Tongue (tissue), 2 donors: ENCODE measurements around the gene FBLN2. TPM values are rescaled to one million over a fixed set of nuclear protein-coding genes. Genes with fewer than 3 reads are reported as not detected.
A peak's percentile ranks its signal among the peaks of the same experiment; 100 is the strongest.

Experiments
- DNase-seq: peaks from one replicate; pipeline ENCODE4 v3.0.0-alpha.2; 2015
- total RNA-seq: library from RNA; depleted of rRNA; stranded (reverse); fragments of >200 nt; gene quantifications from one replicate; pipeline ENCODE4 v1.2.3, GENCODE V29; 2014

Gene FBLN2
- total RNA-seq, 1 donor from 2014 or later, result 84.3 TPM

DNA sequence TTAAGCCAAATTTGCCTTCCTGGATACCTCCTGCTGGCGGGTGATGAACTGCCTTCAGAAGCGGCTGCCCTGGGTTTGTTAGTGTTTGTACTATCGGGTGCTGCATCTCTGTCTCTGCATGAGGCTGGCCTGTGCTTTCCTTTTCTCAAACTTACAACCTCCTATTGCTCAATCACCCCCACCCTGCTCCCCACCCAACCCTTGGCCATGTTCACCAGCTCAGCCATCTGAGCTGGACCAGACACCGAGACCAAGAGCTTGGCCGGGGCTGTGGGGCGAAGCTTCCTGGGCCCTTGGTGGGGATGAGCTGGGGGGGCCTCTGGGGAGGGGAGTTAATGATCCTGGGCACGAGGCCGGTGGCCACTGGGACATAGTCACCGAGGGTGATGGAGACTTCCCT lies 16.8 kb upstream of the FBLN2 start:
- DNase-seq, result no peak

GRCh38 chr3:13532631-13533030 lies 16.3 kb upstream of the FBLN2 start:
- no peak for DNase-seq

DNA sequence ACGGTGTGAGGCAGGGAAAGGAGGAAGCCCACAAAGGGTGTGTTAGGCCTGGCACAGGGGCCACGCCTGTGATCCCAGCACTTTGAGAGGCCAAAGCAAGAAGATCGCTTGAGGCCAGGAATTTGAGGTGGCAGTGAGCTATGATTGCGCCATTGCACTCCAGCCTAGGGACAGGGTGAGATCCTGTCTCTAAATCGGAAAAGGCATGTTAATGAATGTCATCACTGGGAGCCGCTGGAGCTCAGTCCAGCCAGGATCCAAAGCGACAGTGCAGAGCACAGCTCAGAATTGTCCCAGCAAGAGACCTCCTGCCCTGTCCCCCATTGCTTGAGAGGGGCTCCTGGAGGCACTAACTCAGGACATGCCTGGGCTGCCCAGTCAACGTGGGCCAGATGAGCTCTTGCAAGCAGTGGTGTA lies 15.0 kb upstream of the FBLN2 start:
- no peak for DNase-seq

- DNase-seq, result no peak
These were observed 13.4 kb upstream of the FBLN2 start for GRCh38 chr3:13535526-13535875.

DNA sequence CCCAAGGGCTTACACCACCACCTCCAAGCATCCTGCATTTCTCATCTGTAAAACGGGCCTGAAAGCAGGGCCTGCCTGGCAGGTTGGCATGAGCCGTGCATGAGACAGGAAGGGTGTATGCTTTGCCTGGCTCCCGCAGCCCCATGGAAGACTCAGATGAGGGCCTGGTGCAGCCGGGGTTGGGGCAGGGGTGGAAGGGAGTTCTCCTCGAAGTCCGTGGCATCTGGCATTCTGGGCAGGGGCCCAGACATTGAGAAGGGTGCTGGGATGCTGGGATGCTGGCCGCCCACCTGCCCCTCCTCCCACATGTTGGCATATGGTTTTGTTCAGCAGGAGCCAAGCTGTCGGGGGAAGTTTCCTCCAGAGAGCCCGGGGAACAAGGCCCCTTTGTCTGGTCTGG lies 13.0 kb upstream of the FBLN2 start:
- DNase-seq, result peak; percentile 83

DNA sequence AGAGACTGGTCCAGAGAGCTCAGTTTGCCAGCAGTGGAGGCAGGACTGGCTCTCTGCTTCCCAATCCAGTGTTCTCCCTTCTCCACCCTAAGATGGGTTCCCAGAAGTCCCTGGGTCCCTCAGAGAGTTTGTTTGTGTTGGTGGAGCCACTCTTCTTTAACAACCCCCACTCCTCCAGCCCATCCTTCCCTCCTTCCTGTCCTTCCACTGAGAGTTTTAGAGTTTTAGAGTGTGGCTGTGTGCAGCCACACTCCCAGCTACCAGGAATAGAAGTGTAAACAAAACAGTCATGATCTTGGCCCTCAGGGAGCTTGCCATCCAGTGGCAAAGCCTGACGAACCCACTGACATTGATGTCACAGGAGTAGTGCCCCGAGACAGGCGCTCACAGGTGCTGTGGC lies 12.5 kb upstream of the FBLN2 start:
- DNase-seq, result no peak

- DNase-seq, result no peak
These were observed 12.1 kb upstream of the FBLN2 start for GRCh38 chr3:13536832-13537231.

- no peak for DNase-seq
These were observed 11.5 kb upstream of the FBLN2 start for GRCh38 chr3:13537244-13537908.

DNA sequence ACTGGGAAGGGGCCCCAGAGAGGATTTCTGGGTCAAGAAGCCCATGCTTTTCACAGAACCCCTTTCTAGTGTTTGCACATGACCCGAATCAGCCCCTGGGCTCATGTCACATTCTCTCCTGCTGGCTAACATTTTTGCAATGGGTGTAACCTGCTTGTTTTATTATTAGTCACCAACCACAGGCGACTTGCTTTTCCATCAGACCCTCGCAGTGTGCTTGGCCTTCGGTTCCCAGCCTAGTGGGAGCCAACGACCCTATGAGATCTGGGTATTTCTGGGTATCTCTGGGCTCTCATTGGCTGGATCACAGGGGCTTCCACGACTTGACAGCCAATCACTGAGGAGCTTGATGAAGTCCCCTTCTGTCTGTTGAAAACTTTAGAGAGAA lies 11.0 kb upstream of the FBLN2 start:
- no peak for DNase-seq

GRCh38 chr3:13538520-13539291 lies 10.2 kb upstream of the FBLN2 start:
- no peak for DNase-seq

GRCh38 chr3:13539292-13539638 lies 9.7 kb upstream of the FBLN2 start:
- DNase-seq, result no peak

DNA sequence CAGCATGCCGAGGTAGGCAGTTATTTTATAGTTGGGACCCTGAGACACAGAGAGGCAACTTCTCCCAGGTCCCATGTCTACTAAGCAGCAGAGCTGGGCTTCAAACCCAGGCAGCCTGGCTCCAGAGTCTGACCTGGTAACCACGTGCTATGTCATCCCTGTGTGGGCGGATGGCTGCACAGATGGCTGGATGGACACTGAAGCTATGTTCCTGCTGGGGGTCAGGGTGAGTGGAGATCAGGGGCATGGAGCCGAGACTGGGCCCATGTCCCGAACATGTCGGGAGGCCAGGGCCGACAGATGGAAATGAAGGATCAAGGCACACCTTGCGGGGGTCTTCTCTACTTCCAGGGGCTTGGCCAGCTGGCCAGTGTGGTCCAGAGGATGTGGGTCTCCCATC lies 9.3 kb upstream of the FBLN2 start:
- no peak for DNase-seq

GRCh38 chr3:13540297-13540995 lies 8.5 kb upstream of the FBLN2 start:
- DNase-seq, result no peak

GRCh38 chr3:13541691-13542090 lies 7.2 kb upstream of the FBLN2 start:
- DNase-seq, result no peak

- DNase-seq, result no peak
These were observed 6.8 kb upstream of the FBLN2 start for GRCh38 chr3:13542142-13542541.

DNA sequence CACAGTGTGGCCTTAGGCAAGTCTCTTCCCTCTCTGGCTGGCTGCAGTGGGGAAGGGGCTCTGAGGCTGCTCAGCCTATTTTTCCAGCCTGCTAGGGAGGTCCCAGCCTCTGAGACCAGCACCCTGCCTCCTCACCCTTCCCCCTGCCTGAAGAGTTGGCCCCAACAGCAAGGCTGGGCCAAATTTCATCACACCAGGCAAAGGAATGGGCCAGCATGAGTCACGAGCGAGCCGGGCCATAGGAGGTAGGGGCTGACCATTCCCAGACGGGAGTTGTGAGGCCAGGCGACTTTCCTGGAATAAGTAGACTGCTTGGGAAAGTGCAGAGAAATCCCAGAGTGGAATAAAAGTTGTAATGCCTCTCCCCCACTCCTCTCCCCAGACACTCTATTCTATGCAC lies 5.7 kb upstream of the FBLN2 start:
- no peak for DNase-seq

GRCh38 chr3:13544293-13544831 lies 4.6 kb upstream of the FBLN2 start:
- DNase-seq, result no peak

DNA sequence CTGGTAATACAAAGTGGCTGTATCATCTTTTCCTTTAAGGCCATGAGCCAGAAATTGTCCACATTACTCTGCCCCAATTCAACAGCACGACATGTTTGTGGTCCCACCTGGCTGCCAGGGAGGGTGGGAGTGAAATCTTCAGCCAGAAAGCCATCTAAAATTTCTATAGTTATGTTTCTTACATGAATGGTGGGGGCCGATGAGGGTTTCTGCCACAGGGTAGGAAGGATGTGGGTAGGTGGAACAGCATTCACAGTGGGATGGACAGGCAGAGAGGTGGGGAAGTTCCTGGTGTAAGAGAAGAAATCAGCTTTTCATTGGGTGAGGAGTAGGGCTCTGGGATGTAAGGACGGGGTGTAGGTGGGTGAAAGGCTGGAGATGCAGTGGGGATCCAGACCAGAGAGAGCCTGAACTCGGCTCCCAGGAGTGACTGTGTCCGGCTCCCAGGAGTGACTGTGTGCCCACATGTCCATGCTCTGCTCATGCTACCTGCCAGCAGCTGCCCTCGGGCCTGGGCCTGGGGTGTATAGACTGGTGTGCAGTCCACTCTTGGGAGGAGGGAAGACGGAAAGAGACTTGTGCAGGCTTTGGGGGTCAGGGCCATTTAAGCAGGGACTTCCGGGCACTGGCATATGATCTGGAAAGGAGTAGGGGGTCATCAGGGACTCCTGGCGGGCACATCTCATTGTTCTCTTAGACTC lies 3.8 kb upstream of the FBLN2 start:
- no peak for DNase-seq

DNA sequence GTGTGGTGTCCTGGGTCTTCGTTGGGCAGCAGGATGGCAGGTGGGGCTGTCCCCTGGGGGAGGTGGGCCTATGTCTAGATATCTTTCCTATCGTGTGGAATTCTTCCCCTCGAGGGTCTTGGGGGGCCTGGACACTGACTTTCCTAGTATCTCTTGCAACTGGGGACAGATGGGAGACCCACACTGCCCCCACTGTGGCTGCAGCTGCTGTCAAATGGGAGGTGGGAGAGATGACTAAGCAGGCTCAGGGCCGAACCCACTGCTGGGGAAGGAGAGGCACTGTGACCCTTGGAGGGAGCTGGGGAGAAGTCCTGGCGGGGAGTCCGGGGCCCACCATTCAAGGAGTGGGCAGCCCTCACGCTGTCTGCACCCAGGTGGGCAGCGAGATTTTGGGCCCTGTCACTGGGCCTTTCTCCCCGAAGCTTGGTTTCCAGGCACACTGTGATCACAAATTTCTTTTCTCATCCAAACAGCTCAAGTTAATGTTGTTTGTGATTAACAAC lies 2.9 kb upstream of the FBLN2 start:
- no peak for DNase-seq

DNA sequence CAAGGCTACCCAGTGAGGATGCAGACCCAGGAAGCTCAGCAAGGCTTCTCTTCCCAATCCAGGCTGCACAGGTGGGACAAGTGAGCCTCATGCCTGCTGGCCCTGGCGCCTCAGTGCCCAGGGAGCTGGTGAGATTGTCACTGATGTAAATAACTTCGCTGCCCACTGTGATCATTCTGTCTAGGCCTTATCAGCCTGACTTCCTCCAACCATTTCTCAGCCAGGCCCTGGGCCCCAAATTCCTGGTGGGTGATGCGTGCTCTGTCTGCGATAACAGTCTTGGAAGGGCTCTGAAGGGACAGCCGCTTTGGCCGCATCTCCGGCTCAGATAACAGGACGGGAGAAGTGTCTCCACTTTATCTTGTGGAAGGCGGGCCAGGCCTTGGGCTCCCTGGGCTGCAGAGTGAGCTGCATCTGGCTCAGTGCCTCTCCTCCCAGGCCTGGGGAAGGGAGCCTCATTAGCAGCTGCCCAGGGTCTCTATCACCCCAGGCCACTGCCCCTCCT lies 2.2 kb upstream of the FBLN2 start:
- DNase-seq, result peak; percentile 46

GRCh38 chr3:13547591-13548371 lies 1.1 kb upstream of the FBLN2 start:
- DNase-seq, result no peak
